ENCODE data around the gene MRM1. TPM values are rescaled to one million over a fixed set of nuclear protein-coding genes. Genes with fewer than 3 reads are reported as not detected.
A peak's percentile ranks its signal among the peaks of the same experiment; 100 is the strongest.

Gene MRM1
- total and polyA plus RNA-seq, 7 experiments from 2014 or later: 3.1 to 15.6 (median 9.3) TPM

DNA sequence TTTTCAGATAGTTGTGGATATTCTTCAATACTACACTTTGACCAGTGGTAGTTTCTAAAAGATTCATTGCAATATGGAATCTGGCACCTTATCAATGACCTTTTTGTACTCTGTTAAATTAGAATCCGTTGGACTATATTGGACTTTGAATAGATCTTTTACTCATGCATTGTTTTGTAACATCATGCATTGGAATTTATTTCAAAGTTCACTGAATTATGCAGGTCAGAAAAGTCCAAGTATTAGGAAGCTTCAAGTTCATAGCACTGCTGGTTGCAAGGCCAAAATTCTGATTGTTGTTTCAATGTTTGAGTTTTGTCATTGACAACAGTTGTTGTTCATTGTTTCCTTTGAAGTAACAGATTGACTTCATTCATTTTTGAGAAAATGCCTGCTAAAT lies 17.6 kb upstream of the MRM1 start:
- H3K27me3 Mint-ChIP-seq: no peaks in the 10 kb centered on the region
- no peaks in the 10 kb centered on the region for H3K9me3 Mint-ChIP-seq
- Histone ChIP-seq H3K27me3 (ENCODE audit: control insufficient read depth in 2 of 2, insufficient read depth in 2 of 2, low read length in 2 of 2) (no peaks in the 10 kb centered on the region), H3K4me3 (ENCODE audit: low read length) (no peak overlapping the region), H3K36me3 (ENCODE audit: control insufficient read depth in 2 of 3, insufficient read depth in 3 of 3, low read length in 3 of 3) (peaks cover 16 to 92% (median 24%) of the 10 kb centered on the region in 3 experiments), H3K4me1 (ENCODE audit: control insufficient read depth in 2 of 2, insufficient read depth in 2 of 2, low read length in 2 of 2) (no peaks in the 10 kb centered on the region), H3K9me3 (ENCODE audit: control insufficient read depth in 2 of 3, low read length in 3 of 3) (no peaks in the 10 kb centered on the region), H3K27ac (ENCODE audit: low read depth, low read length) (no peak overlapping the region)
- H3K4me3 Mint-ChIP-seq: no peak overlapping the region
- CTCF ChIA-PET: no interaction called here
- ATAC-seq (no peak), DNase-seq (no peak)
- H3K36me3 Mint-ChIP-seq: peaks cover 0 to 24% (median 19%) of the 10 kb centered on the region in 5 donors
- H3K4me1 Mint-ChIP-seq: peaks cover 0 to 9% (median 2%) of the 10 kb centered on the region in 7 donors
- peak overlapping the region in 1 of 9 donors; percentile 67 for H3K27ac Mint-ChIP-seq
- POLR2A ChIA-PET: interaction anchor here (0.7 to 1.7 kb wide), 2 partner anchors 10 to 131 kb away, joined by 3 to 5 read pairs; no protein-coding TSS in a partner anchor
- intact Hi-C loops (cut with micrococcal nuclease): no loop called here

DNA sequence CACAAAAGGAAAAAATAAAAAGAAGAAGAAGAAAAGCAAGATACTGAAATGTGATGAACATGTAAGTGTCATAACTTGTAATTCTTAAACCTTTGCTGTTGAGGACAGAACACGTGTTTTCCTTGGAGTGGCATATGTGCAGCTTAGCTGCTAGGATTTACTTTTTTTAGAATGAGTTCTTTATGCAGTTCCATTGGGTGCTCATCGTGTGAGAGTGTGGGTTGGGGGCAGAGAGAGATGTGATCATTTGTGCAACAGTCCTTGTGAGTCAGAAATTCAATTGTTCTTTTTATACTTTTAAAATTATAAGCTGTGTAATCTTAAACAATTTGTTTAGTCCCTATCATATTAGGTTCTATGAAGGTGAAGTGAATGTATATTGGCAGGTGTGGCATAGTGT lies 15.2 kb upstream of the MRM1 start:
- peaks cover 6 to 25% (median 13%) of the 10 kb centered on the region in 7 donors for H3K4me1 Mint-ChIP-seq
- Histone ChIP-seq H3K27me3 (ENCODE audit: control insufficient read depth in 2 of 2, insufficient read depth in 2 of 2, low read length in 2 of 2) (no peaks in the 10 kb centered on the region), H3K27ac (ENCODE audit: low read depth, low read length) (no peak overlapping the region), H3K9me3 (ENCODE audit: control insufficient read depth in 2 of 3, low read length in 3 of 3) (no peaks in the 10 kb centered on the region), H3K4me3 (ENCODE audit: low read length) (no peak overlapping the region), H3K4me1 (ENCODE audit: control insufficient read depth in 2 of 2, insufficient read depth in 2 of 2, low read length in 2 of 2) (peaks cover 0 to under 1% of the 10 kb centered on the region in 2 donors), H3K36me3 (ENCODE audit: control insufficient read depth in 2 of 3, insufficient read depth in 3 of 3, low read length in 3 of 3) (peaks cover 16 to 75% (median 20%) of the 10 kb centered on the region in 3 experiments)
- peaks cover 0 to 19% (median 11%) of the 10 kb centered on the region in 5 donors for H3K36me3 Mint-ChIP-seq
- intact Hi-C loops (cut with micrococcal nuclease): no loop called here
- no peak overlapping the region for H3K4me3 Mint-ChIP-seq
- H3K27ac Mint-ChIP-seq: peak overlapping the region in 3 of 9 donors; percentile 26 to 84 (median 36)
- no peaks in the 10 kb centered on the region for H3K27me3 Mint-ChIP-seq
- ATAC-seq (no peak), DNase-seq (no peak)
- no peaks in the 10 kb centered on the region for H3K9me3 Mint-ChIP-seq
- ChIA-PET POLR2A (interaction anchor here (1.0 to 1.5 kb wide), 2 partner anchors 14 to 16 kb away, joined by 3 read pairs; partner anchors contain the start of gene MRM1), CTCF (interaction anchor here (1.4 kb wide), 1 partner anchor 22 kb away, joined by 7 read pairs; no protein-coding TSS in a partner anchor)

DNA sequence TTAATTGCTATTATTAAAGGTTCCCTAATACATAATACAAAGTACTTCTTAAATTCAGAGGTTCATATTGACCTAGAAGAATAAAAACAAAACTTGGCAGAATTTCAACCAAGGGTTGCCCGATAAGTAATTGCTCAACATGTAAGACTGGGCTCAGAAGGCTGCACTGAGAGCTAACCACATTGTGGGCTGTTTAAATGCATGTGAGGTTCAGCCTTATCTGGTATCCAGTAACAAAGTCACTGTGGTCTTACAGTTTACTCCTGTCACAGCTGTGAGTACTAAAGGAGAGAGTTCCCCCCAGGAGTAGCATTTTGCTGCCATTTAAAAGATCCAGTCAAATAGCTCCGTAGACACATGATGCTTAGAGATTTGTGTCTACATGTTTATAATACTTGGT lies 11.3 kb upstream of the MRM1 start:
- H3K27ac ChIP-seq (ENCODE audit: low read depth, low read length): no peak overlapping the region
- no peaks in the 10 kb centered on the region for H3K9me3 ChIP-seq (ENCODE audit: control insufficient read depth in 2 of 3, low read length in 3 of 3)
- Mint-ChIP-seq H3K36me3 (peaks cover 0 to 17% (median 8%) of the 10 kb centered on the region in 5 donors), H3K27me3 (no peaks in the 10 kb centered on the region), H3K27ac (peak overlapping the region in 8 of 9 donors; percentile 52 to 90 (median 82)), H3K4me3 (peak overlapping the region in 5 of 10 donors; percentile 5 to 83 (median 34)), H3K9me3 (no peaks in the 10 kb centered on the region), H3K4me1 (peaks cover 21 to 35% (median 28%) of the 10 kb centered on the region in 7 donors)
- H3K27me3 ChIP-seq (ENCODE audit: control insufficient read depth in 2 of 2, insufficient read depth in 2 of 2, low read length in 2 of 2): no peaks in the 10 kb centered on the region
- ChIA-PET POLR2A (interaction anchor here (4.8 kb wide), 1 partner anchor 12 kb away, joined by 40 read pairs; the partner anchor contains the start of gene MRM1), CTCF (no interaction called here)
- H3K4me1 ChIP-seq (ENCODE audit: control insufficient read depth in 2 of 2, insufficient read depth in 2 of 2, low read length in 2 of 2): peaks cover 8 to 9% of the 10 kb centered on the region in 2 donors
- peaks cover 7 to 39% (median 17%) of the 10 kb centered on the region in 3 experiments for H3K36me3 ChIP-seq (ENCODE audit: control insufficient read depth in 2 of 3, insufficient read depth in 3 of 3, low read length in 3 of 3)
- intact Hi-C loops (cut with micrococcal nuclease): loop anchor here (2.0 to 5.0 kb wide), 2 partner anchors 43 to 55 kb away; partner anchors contain the start of genes MYO19 (in 1 of the 2) and PIGW (in 1 of the 2)
- ATAC-seq: peak; percentile 55
- no peak for DNase-seq
- no peak overlapping the region for H3K4me3 ChIP-seq (ENCODE audit: low read length)

DNA sequence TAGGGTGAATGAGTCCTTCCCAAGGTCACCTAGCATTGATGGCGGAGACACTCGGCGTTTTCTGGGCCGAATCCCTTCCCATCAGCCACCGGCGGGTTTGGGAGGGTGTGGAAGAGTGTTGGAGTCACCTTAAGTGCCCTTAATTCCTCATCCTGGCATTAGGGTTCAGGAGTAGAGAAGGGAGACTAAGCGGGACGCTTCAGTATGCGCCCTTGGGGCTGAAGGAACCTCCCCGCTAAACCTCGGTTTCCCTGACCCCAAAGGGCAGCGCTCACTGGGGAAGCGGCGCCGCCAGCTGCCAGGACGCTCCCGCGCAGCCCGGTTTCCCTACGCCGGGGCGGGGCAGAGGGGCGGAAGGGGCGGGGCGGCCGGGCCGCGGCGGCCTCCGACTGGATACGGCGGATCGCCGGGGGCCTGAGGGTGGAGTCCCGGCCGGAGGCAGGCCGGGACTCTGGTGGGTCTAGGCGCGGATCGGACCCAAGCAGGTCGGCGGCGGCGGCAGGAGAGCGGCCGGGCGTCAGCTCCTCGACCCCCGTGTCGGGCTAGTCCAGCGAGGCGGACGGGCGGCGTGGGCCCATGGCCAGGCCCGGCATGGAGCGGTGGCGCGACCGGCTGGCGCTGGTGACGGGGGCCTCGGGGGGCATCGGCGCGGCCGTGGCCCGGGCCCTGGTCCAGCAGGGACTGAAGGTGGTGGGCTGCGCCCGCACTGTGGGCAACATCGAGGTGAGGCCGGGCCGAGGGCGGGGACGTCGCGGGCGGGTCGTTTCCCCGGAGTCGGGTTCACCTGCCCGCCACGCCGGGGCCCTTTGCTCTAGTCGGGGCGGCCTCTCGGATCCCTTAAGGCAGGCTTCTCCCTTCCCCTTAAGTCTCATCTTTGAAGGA lies 9.7 kb upstream of the MRM1 start, which contains the start of gene DHRS11:
DHRS11 (plus strand) TSS at position 446 of the 882 bp plus-strand sequence; CDS start at position 577, 131 bp downstream.
- Mint-ChIP-seq H3K4me1 (peaks cover 21 to 35% (median 25%) of the 10 kb centered on the region in 7 donors), H3K27ac (peak within 1 kb of the TSS; percentile 49 to 90 (median 81)), H3K36me3 (peaks cover 0 to 11% (median 0%) of the 10 kb centered on the region in 5 donors), H3K9me3 (no peaks in the 10 kb centered on the region), H3K27me3 (no peaks in the 10 kb centered on the region), H3K4me3 (peak within 1 kb of the TSS; percentile 63 to 86 (median 82))
- CTCF ChIA-PET: interaction anchor here (0.6 kb wide), 1 partner anchor 13 kb away, joined by 4 read pairs; no protein-coding TSS in a partner anchor
- H3K9me3 ChIP-seq (ENCODE audit: control insufficient read depth in 2 of 3, low read length in 3 of 3): no peaks in the 10 kb centered on the region
- intact Hi-C loops (cut with micrococcal nuclease): loop anchor here (1.0 to 5.0 kb wide), 4 partner anchors 10 to 57 kb away; partner anchors contain the start of genes MRM1 (in 2 of the 2), MYO19 (in 1 of the 2) and PIGW (in 1 of the 2)
- H3K36me3 ChIP-seq (ENCODE audit: control insufficient read depth in 2 of 3, insufficient read depth in 3 of 3, low read length in 3 of 3): peaks cover 6 to 25% (median 11%) of the 10 kb centered on the region in 3 experiments
- H3K4me1 ChIP-seq (ENCODE audit: control insufficient read depth in 2 of 2, insufficient read depth in 2 of 2, low read length in 2 of 2): peaks cover 8 to 9% of the 10 kb centered on the region in 2 donors
- ATAC-seq (peak; percentile 94), DNase-seq (peak; percentile 36 to 88 (median 54))
- no peaks in the 10 kb centered on the region for H3K27me3 ChIP-seq (ENCODE audit: control insufficient read depth in 2 of 2, insufficient read depth in 2 of 2, low read length in 2 of 2)
- POLR2A ChIA-PET: interaction anchor here (1.0 to 4.8 kb wide), 4 partner anchors 10 to 55 kb away, joined by 3 to 40 read pairs (median 8); partner anchors contain the start of genes GGNBP2 and MRM1
- H3K27ac ChIP-seq (ENCODE audit: low read depth, low read length): peak within 1 kb of the TSS; percentile 81
- H3K4me3 ChIP-seq (ENCODE audit: low read length): peak within 1 kb of the TSS; percentile 49

- H3K27ac Mint-ChIP-seq: peak overlapping the region in 3 of 9 donors; percentile 12 to 49 (median 20)
Measured at GRCh38 chr17:36592316-36592715, 9.1 kb upstream of the MRM1 start.

More at GRCh38 chr17:36592316-36592715, 9.1 kb upstream of the MRM1 start:
- Histone ChIP-seq H3K4me1 (ENCODE audit: control insufficient read depth in 2 of 2, insufficient read depth in 2 of 2, low read length in 2 of 2) (peaks cover 8 to 9% of the 10 kb centered on the region in 2 donors), H3K27ac (ENCODE audit: low read depth, low read length) (peak overlapping the region; percentile 81), H3K27me3 (ENCODE audit: control insufficient read depth in 2 of 2, insufficient read depth in 2 of 2, low read length in 2 of 2) (no peaks in the 10 kb centered on the region), H3K4me3 (ENCODE audit: low read length) (peak overlapping the region; percentile 49), H3K9me3 (ENCODE audit: control insufficient read depth in 2 of 3, low read length in 3 of 3) (no peaks in the 10 kb centered on the region), H3K36me3 (ENCODE audit: control insufficient read depth in 2 of 3, insufficient read depth in 3 of 3, low read length in 3 of 3) (peaks cover 0 to 18% (median 6%) of the 10 kb centered on the region in 3 experiments)
- Mint-ChIP-seq H3K36me3 (peaks cover 0 to 11% (median 0%) of the 10 kb centered on the region in 5 donors), H3K27me3 (no peaks in the 10 kb centered on the region), H3K4me1 (peaks cover 21 to 35% (median 25%) of the 10 kb centered on the region in 7 donors), H3K9me3 (no peaks in the 10 kb centered on the region), H3K4me3 (peak overlapping the region; percentile 46 to 86 (median 63))
- no peak for DNase-seq
- no peak for ATAC-seq
- intact Hi-C loops (cut with micrococcal nuclease): loop anchor here in 1 of 2 donors (5.0 kb wide), 1 partner anchor 45 kb away; no protein-coding TSS in a partner anchor
- ChIA-PET POLR2A (interaction anchor here (1.3 to 4.8 kb wide), 3 partner anchors 10 to 56 kb away, joined by 3 to 40 read pairs (median 12); partner anchors contain the start of genes GGNBP2 and MRM1), CTCF (interaction anchor here (0.8 kb wide), 1 partner anchor 10 kb away, joined by 3 read pairs; no protein-coding TSS in a partner anchor)
